ENCODE results near the gene BCL11A. TPM values are rescaled to one million over a fixed set of nuclear protein-coding genes. Genes with fewer than 3 reads are reported as not detected.

BCL11A gene
- total RNA-seq, 3 donors from 2014 or later, result 0.64 to 13.5 (median 6.2) TPM

DNA sequence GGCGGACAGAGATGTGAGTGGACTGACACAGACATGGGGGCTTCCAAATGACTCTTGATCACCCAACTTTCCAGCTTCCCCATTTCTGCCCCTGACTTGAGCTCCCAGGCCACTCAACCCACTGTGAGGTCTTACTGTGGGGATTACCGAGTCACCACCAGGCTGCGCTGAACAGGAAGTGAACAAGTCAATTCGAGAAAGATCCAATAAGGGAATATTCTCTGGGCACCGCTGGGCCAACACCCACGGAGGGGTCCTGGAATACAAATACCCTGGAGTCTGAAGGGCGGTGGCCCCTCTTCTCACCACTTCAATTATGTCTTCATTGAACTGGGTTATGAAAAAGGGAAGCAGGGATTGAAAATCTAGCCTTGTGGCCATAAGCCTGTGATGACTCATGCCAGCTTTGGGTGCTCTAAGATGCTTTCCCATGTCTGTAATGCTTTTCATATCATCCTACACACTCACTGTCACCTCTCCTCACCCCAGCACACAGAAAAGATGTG is 37.7 kb downstream of the BCL11A start:
- intact Hi-C loops (cut with DNase I; ENCODE audit: low total_unique reads), result no loop called here
- DNase-seq (ENCODE audit: low spot score in 2 of 2), result no peak

GRCh38 chr2:60513996-60514395 is 39.5 kb downstream of the BCL11A start:
- TF ChIP-seq POLR2AphosphoS5 (IDR thresholded peaks at IDR 0.05), result no peak
- no peak overlapping the region for H3K27ac ChIP-seq
- H3K27me3 ChIP-seq, result no peaks in the 10 kb centered on the region
- H3K36me3 ChIP-seq, result no peaks in the 10 kb centered on the region
- H3K9me3 ChIP-seq, result no peaks in the 10 kb centered on the region
- intact Hi-C loops (cut with DNase I; ENCODE audit: low total_unique reads), result no loop called here
- DNase-seq (ENCODE audit: low spot score in 2 of 2), result no peak
- H3K4me3 ChIP-seq, result no peak overlapping the region
- H3K4me1 ChIP-seq, result no peaks in the 10 kb centered on the region

More for the DNA sequence above, 37.7 kb downstream of the BCL11A start:
- Histone ChIP-seq H3K27me3 (no peaks in the 10 kb centered on the region), H3K36me3 (no peaks in the 10 kb centered on the region), H3K27ac (peak overlapping the region; percentile 33 to 40), H3K4me1 (no peaks in the 10 kb centered on the region), H3K9me3 (no peaks in the 10 kb centered on the region), H3K4me3 (peak overlapping the region in 1 of 3 donors; percentile 33)
- TF ChIP-seq POLR2AphosphoS5 (IDR thresholded peaks at IDR 0.05) (no peak), POLR2A (IDR thresholded peaks at IDR 0.05) (no peak), CTCF (IDR thresholded peaks at IDR 0.05) (no peak)

- TF ChIP-seq CTCF (IDR thresholded peaks at IDR 0.05) (no peak), POLR2AphosphoS5 (IDR thresholded peaks at IDR 0.05) (no peak), POLR2A (IDR thresholded peaks at IDR 0.05) (no peak)
- H3K36me3 ChIP-seq, result no peaks in the 10 kb centered on the region
- no peak overlapping the region for H3K4me3 ChIP-seq
- H3K4me1 ChIP-seq, result peaks cover 0 to 4% of the 10 kb centered on the region in 2 donors
- DNase-seq (ENCODE audit: low spot score in 2 of 2), result no peak
- intact Hi-C loops (cut with DNase I; ENCODE audit: low total_unique reads), result no loop called here
- no peaks in the 10 kb centered on the region for H3K9me3 ChIP-seq
- H3K27ac ChIP-seq, result no peak overlapping the region
- H3K27me3 ChIP-seq, result no peaks in the 10 kb centered on the region
Observed at GRCh38 chr2:60513191-60513590, 40.3 kb downstream of the BCL11A start.

- Histone ChIP-seq H3K4me3 (no peak overlapping the region), H3K4me1 (peaks cover 0 to 4% of the 10 kb centered on the region in 2 donors), H3K36me3 (no peaks in the 10 kb centered on the region), H3K9me3 (no peaks in the 10 kb centered on the region), H3K27ac (no peak overlapping the region), H3K27me3 (no peaks in the 10 kb centered on the region)
- DNase-seq (ENCODE audit: low spot score in 2 of 2), result no peak
- TF ChIP-seq POLR2AphosphoS5 (IDR thresholded peaks at IDR 0.05), result no peak
- TF ChIP-seq POLR2A (IDR thresholded peaks at IDR 0.05), result no peak
- TF ChIP-seq CTCF (IDR thresholded peaks at IDR 0.05), result no peak
- intact Hi-C loops (cut with DNase I; ENCODE audit: low total_unique reads), result no loop called here
Observed at GRCh38 chr2:60512641-60513040, 40.8 kb downstream of the BCL11A start.

DNA sequence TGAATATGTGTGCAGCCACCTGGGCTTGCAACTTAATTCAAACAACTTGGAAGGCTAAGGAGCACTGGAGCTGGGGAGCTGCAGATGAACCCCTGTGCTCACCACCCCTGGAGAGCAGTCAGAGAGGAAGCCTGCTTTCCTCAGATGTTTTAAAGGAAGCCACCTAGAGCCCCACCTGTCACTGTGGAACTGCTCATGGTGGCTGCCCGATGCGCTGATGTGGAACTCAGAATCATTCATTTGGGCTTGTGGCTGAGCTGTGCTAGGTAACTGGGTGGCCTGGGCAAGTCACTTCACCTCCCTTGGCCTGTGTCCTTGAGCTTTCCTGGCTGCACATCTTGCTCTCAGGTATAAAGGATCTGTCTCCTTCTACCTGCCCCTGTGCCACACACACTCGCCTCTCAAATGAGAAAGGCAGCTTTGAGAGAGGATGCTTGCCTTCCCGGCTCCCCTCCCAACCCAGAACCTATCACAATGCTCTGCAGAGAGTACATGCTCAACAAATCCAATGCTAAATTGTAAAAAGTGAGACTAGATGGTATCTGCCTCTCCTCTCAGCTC is 41.3 kb downstream of the BCL11A start:
- H3K36me3 ChIP-seq, result no peaks in the 10 kb centered on the region
- H3K27ac ChIP-seq, result no peak overlapping the region
- H3K4me1 ChIP-seq, result peaks cover 0 to 4% of the 10 kb centered on the region in 2 donors
- intact Hi-C loops (cut with DNase I; ENCODE audit: low total_unique reads), result no loop called here
- H3K4me3 ChIP-seq, result no peak overlapping the region
- no peaks in the 10 kb centered on the region for H3K9me3 ChIP-seq
- no peak for DNase-seq (ENCODE audit: low spot score in 2 of 2)
- no peak for TF ChIP-seq POLR2AphosphoS5 (IDR thresholded peaks at IDR 0.05)
- TF ChIP-seq CTCF (IDR thresholded peaks at IDR 0.05), result no peak
- TF ChIP-seq POLR2A (IDR thresholded peaks at IDR 0.05), result no peak
- no peaks in the 10 kb centered on the region for H3K27me3 ChIP-seq
